ENCODE results near the gene ODF4.

DNA sequence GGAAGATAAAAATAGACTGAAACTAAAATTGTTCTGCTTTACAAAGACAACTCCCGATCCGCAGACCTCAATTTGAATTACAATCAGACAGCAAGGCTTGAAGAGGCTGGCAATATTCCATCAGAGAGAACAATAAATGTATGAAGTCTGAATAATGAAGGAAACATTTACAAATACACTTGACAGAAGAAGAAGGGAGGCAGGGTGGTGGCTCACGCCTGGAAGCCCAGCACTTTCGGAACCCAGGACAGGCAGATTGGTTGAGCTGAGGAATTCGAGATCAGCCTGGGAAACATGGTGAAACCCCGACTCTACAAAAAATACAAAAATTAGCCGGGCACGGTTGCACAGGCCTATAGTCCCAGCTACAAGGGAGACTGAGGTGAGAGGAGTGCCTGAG, 14.6 kb downstream of the ODF4 start:
- TF ChIP-seq POLR2A (IDR thresholded peaks at IDR 0.05) (no peak), EP300 (IDR thresholded peaks at IDR 0.05) (no peak)
- TF ChIP-seq, protein P1, sequence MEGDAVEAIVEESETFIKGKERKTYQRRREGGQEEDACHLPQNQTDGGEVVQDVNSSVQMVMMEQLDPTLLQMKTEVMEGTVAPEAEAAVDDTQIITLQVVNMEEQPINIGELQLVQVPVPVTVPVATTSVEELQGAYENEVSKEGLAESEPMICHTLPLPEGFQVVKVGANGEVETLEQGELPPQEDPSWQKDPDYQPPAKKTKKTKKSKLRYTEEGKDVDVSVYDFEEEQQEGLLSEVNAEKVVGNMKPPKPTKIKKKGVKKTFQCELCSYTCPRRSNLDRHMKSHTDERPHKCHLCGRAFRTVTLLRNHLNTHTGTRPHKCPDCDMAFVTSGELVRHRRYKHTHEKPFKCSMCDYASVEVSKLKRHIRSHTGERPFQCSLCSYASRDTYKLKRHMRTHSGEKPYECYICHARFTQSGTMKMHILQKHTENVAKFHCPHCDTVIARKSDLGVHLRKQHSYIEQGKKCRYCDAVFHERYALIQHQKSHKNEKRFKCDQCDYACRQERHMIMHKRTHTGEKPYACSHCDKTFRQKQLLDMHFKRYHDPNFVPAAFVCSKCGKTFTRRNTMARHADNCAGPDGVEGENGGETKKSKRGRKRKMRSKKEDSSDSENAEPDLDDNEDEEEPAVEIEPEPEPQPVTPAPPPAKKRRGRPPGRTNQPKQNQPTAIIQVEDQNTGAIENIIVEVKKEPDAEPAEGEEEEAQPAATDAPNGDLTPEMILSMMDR (IDR thresholded peaks at IDR 0.05), result no peak

Data from ovary (tissue), 3 donors.